H1 (cell line): ENCODE measurements around the gene GPR171. TPM values are rescaled to one million over a fixed set of nuclear protein-coding genes. Genes with fewer than 3 reads are reported as not detected.

Experiments
- CTCF ChIA-PET: fragments of 300-600 bp; sonication (Branson Sonifier 250); formaldehyde crosslinking; loops from one replicate; lab custom pipeline; 2021; ENCODE audit not compliant: partially characterized antibody; lab: Charles Lee
- POLR2A ChIA-PET: fragments of 300-600 bp; sonication (Branson Sonifier 250); formaldehyde crosslinking; loops from one replicate; lab custom pipeline; 2021; ENCODE audit warnings: inconsistent platforms; ENCODE audit not compliant: partially characterized antibody; lab: Charles Lee
- DNase-seq, 2 experiments: peaks; one replicate each; pipeline versions ENCODE4 v3.0.0 to v3.0.0-alpha.2; 2010 to 2022; ENCODE audit warnings: low spot score in 2 of 2, low read depth in 1 of 2, mixed read lengths in 1 of 2
- FAIRE-seq: peaks from 2 replicates; lab custom pipeline; 2011; peaks lifted over from hg19 to GRCh38; lab: Jason Lieb, UNC
- H2AFZ ChIP-seq: 2 replicates; pipeline ENCODE4 v1.8.1; 2012; ENCODE audit warnings: low read length, inconsistent platforms
- H2AK5ac ChIP-seq: 2 replicates; pipeline ENCODE4 v1.6.1; 2013; ENCODE audit warnings: low read depth, low read length
- H2BK120ac ChIP-seq: replicated peaks from 2 replicates; pipeline ENCODE3; 2013; ENCODE audit warnings: low read depth, low read length, inconsistent platforms
- H2BK12ac ChIP-seq: 2 replicates; pipeline ENCODE4 v1.6.1; 2013; ENCODE audit warnings: low read depth, low read length
- H2BK15ac ChIP-seq: 2 replicates; pipeline ENCODE4 v1.6.1; 2013; ENCODE audit warnings: low read length
- H2BK20ac ChIP-seq: 2 replicates; pipeline ENCODE4 v1.6.1; 2013; ENCODE audit warnings: low read length
- H2BK5ac ChIP-seq: 2 replicates; pipeline ENCODE4 v1.6.1; 2013; ENCODE audit warnings: low read depth, low read length
- H3K14ac ChIP-seq: 2 replicates; pipeline ENCODE4 v1.6.1; 2013; ENCODE audit warnings: inconsistent platforms; ENCODE audit not compliant: insufficient read length
- H3K18ac ChIP-seq: 2 replicates; pipeline ENCODE4 v1.6.1; 2013; ENCODE audit warnings: low read length; ENCODE audit errors: extremely low read depth
- H3K23ac ChIP-seq: 2 replicates; pipeline ENCODE4 v1.6.1; 2013; ENCODE audit warnings: inconsistent platforms; ENCODE audit not compliant: insufficient read length
- H3K23me2 ChIP-seq: 2 replicates; pipeline ENCODE4 v1.6.1; 2013; ENCODE audit warnings: low read depth, low read length
- H3K27ac ChIP-seq: 2 replicates; pipeline ENCODE4 v1.6.1; 2011; ENCODE audit warnings: low read depth, low read length, inconsistent platforms
- H3K27me3 ChIP-seq, 4 experiments: replicated peaks in 1 of 4; 1 replicate in 1 of 4; 2 replicates in 3 of 4; pipeline versions ENCODE4 v1.6.1 to v1.8.1; 2011 to 2013; ENCODE audit warnings: low read length in 3 of 4, mild to moderate bottlenecking in 3 of 4, inconsistent platforms in 2 of 4, mixed read lengths in 2 of 4, moderate library complexity in 1 of 4; ENCODE audit not compliant: control insufficient read depth in 3 of 4, insufficient read depth in 3 of 4; ENCODE audit errors: extremely low read depth in 1 of 4
- H3K36me3 ChIP-seq, 4 experiments: 2 replicates each; pipeline versions ENCODE4 v1.6.1 to v1.8.1; 2011 to 2013; ENCODE audit warnings: mild to moderate bottlenecking in 4 of 4, low read length in 3 of 4, moderate library complexity in 2 of 4, control low read depth in 1 of 4, inconsistent platforms in 1 of 4; ENCODE audit not compliant: insufficient read depth in 4 of 4, control insufficient read depth in 2 of 4
- H3K4ac ChIP-seq: replicated peaks from 2 replicates; pipeline ENCODE3; 2013; ENCODE audit warnings: low read length, low read depth, mixed read lengths, inconsistent platforms; ENCODE audit not compliant: insufficient read length
- H3K4me1 ChIP-seq, 4 experiments: replicated peaks in 1 of 4; 1 replicate in 1 of 4; 2 replicates in 3 of 4; pipeline versions ENCODE4 v1.6.1 to v1.8.1; 2011 to 2013; ENCODE audit warnings: low read length in 3 of 4, inconsistent platforms in 2 of 4, mixed read lengths in 1 of 4; ENCODE audit not compliant: insufficient read depth in 4 of 4, control insufficient read depth in 3 of 4
- H3K4me2 ChIP-seq, 2 experiments: 2 replicates each; pipeline versions ENCODE4 v1.6.1 to v1.8.1; 2011 to 2013; ENCODE audit warnings: low read depth in 2 of 2, low read length in 2 of 2, control low read depth in 1 of 2, inconsistent platforms in 1 of 2, mild to moderate bottlenecking in 1 of 2; ENCODE audit not compliant: insufficient read depth in 1 of 2
- H3K4me3 ChIP-seq, 4 experiments: fragments of 200-600, 300-600 bp in 1 of 4; sonication (generic), shearing (Covaris generic), sonication (Bioruptor Twin) in 1 of 4; 2 replicates each; pipeline versions ENCODE4 v1.5.1 to v1.8.1; 2011 to 2016; ENCODE audit warnings: low read length in 4 of 4, low read depth in 3 of 4, control low read depth in 2 of 4, inconsistent platforms in 2 of 4, mild to moderate bottlenecking in 2 of 4, mixed read lengths in 1 of 4, moderate library complexity in 1 of 4; ENCODE audit not compliant: insufficient read depth in 2 of 4; ENCODE audit errors: extremely low read depth in 1 of 4
- H3K56ac ChIP-seq: replicated peaks from 2 replicates; pipeline ENCODE3; 2013; ENCODE audit warnings: low read depth, mild to moderate bottlenecking, mixed read lengths, low read length, inconsistent platforms; ENCODE audit not compliant: insufficient read length
- H3K79me1 ChIP-seq: 2 replicates; pipeline ENCODE4 v1.6.1; 2013; ENCODE audit warnings: low read depth, low read length, control low read depth
- H3K79me2 ChIP-seq, 2 experiments: 2 replicates each; pipeline versions ENCODE4 v1.6.1 to v1.8.1; 2012 to 2013; ENCODE audit warnings: low read length in 2 of 2, mild to moderate bottlenecking in 2 of 2, inconsistent platforms in 1 of 2; ENCODE audit not compliant: insufficient read depth in 2 of 2, control insufficient read depth in 1 of 2
- H3K9ac ChIP-seq, 4 experiments: replicated peaks in 1 of 4; 1 replicate in 1 of 4; 2 replicates in 3 of 4; pipeline versions ENCODE4 v1.6.1 to v1.8.1; 2011 to 2013; ENCODE audit warnings: low read depth in 3 of 4, low read length in 3 of 4, control low read depth in 2 of 4, mild to moderate bottlenecking in 2 of 4, moderate library complexity in 2 of 4, inconsistent platforms in 1 of 4; ENCODE audit errors: extremely low read depth in 1 of 4
- H3K9me3 ChIP-seq, 2 experiments: 2 replicates each; pipeline versions ENCODE4 v1.6.1 to v1.8.1; 2012 to 2013; ENCODE audit warnings: mild to moderate bottlenecking in 2 of 2, moderate library complexity in 2 of 2, control low read depth in 1 of 2, inconsistent platforms in 1 of 2, low read depth in 1 of 2, low read length in 1 of 2, mixed read lengths in 1 of 2; ENCODE audit not compliant: insufficient read depth in 2 of 2
- H4K20me1 ChIP-seq, 2 experiments: replicated peaks in 1 of 2; 2 replicates each; pipeline versions ENCODE3 to v1.8.1; 2011 to 2013; ENCODE audit warnings: inconsistent platforms in 2 of 2, low read length in 2 of 2, mild to moderate bottlenecking in 1 of 2; ENCODE audit not compliant: insufficient read depth in 2 of 2, control insufficient read depth in 1 of 2
- H4K5ac ChIP-seq: 2 replicates; pipeline ENCODE4 v1.6.1; 2013; ENCODE audit warnings: low read length, low read depth, mixed read lengths, inconsistent platforms; ENCODE audit not compliant: insufficient read length
- H4K8ac ChIP-seq: 2 replicates; pipeline ENCODE4 v1.8.0; 2013; ENCODE audit warnings: mild to moderate bottlenecking, moderate library complexity, low read length, inconsistent platforms; ENCODE audit not compliant: insufficient read depth; ENCODE audit errors: extremely low read depth
- H4K91ac ChIP-seq: replicated peaks from 2 replicates; pipeline ENCODE3; 2013; ENCODE audit warnings: low read length, mixed read lengths, inconsistent platforms; ENCODE audit not compliant: insufficient read length
- JUN ChIP-seq: IDR thresholded peaks from 2 replicates; pipeline ENCODE4 v1.6.1; 2011; ENCODE audit warnings: low read depth, mild to moderate bottlenecking, improper control_type of control experiment, low read length
- SIRT6 ChIP-seq: IDR thresholded peaks from one replicate; pipeline ENCODE4 v1.7.1; 2012; ENCODE audit warnings: low read length, inconsistent platforms
- TAF7 ChIP-seq: optimal IDR thresholded peaks from 2 replicates; pipeline ENCODE3; 2011; ENCODE audit warnings: low read depth, mild to moderate bottlenecking, inconsistent platforms, low read length, moderate library complexity, borderline replicate concordance
- ZNF274 ChIP-seq: IDR thresholded peaks from 2 replicates; pipeline ENCODE4 v1.7.0; 2012; ENCODE audit warnings: low read length, borderline replicate concordance; ENCODE audit errors: extremely low read depth
- WGBS, 2 experiments: shearing (Covaris generic) in 1 of 2; methylation state at CpG; one replicate each; pipeline versions ENCODE4 v1.1.6 to v1.1.7; 2013 to 2015; ENCODE audit warnings: low lambda C conversion rate in 2 of 2, mixed read lengths in 2 of 2, inconsistent platforms in 1 of 2, low coverage in 1 of 2, missing lambda C conversion rate in 1 of 2; ENCODE audit not compliant: insufficient replicate concordance in 2 of 2, insufficient coverage in 1 of 2, insufficient read length in 1 of 2; ENCODE audit errors: extremely low coverage in 1 of 2, missing lambda C conversion rate in 1 of 2; 5-methylcytosine and 5-hydroxymethylcytosine counted together
- polyA plus RNA-seq, 7 experiments: library from polyadenylated mRNA; depleted of rRNA in 3 of 7; stranded (reverse) in 5 of 7; unstranded in 2 of 7; fragments of >200 nt in 5 of 7; fragments of 200-250 nt in 2 of 7; gene quantifications; 1 replicate in 5 of 7; 2 replicates in 1 of 7; 4 replicates in 1 of 7; pipeline versions ENCODE4 v1.2.1 to v1.2.3, GENCODE V29; 2011 to 2013; ENCODE audit warnings: missing spikeins in 2 of 7, mixed read lengths in 2 of 7
- total RNA-seq: library from RNA; stranded (reverse); fragmentation: NEBNext Ultra II Directional; extraction: Animal tissue kit (Norgen Biotek cat#: 25700); gene quantifications from 2 replicates; pipeline ENCODE4 v1.2.1, GENCODE V29; 2021

The GPR171 gene
- total and polyA plus RNA-seq, 2 of the 8 experiments (the other 6 are each of a cell fraction or from before 2014, with no cell fraction given): not detected

DNA sequence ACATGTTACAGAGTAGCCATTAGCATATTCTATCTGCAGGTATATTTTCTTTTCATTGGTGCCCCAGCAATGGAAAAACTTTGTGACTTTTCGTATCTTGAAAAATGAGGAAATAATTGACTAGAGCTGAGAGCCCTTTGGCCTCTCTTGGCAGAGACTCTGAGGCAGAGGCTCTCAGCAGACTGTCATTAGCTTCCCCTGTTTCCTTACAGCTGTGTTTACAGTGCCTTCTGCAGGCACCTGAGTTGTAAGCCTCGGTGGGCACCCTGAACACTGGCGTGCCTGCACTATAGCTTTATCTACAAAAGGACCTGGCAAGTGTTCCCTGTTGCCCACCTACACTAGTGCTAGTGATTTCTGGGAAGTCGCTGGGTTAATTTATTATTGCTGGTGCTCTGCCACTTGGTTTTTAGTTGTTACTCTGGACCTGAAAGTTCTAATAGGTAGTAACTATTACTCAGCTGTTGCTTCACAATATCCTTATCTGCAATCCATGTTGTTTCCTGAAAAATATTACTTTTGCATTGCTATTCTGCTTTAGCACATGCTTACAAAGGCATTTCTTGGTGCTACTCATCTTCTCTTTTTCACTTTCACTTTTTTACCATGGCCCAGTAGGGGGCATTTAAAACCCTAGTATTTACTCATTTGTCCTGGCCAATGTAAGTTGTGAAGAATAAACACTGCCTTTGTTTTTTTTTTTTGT lies 7.8 kb upstream of the GPR171 start:
- Histone ChIP-seq H4K8ac (no peak overlapping the region), H4K91ac (no peak overlapping the region), H3K4me1 (peaks cover 0 to 7% (median 2%) of the 10 kb centered on the region in 4 experiments; a peak in 4 of 7 replicates), H3K9me3 (no peaks in the 10 kb centered on the region), H3K23me2 (no peaks in the 10 kb centered on the region), H3K4me2 (no peak overlapping the region), H2BK15ac (no peak overlapping the region), H2AFZ (no peak overlapping the region), H3K4me3 (no peak overlapping the region), H3K27me3 (no peaks in the 10 kb centered on the region), H4K20me1 (no peaks in the 10 kb centered on the region), H2AK5ac (no peak overlapping the region), H3K79me1 (no peaks in the 10 kb centered on the region; the same call in 1 of the 2 replicates), H2BK20ac (no peak overlapping the region), H3K4ac (no peak overlapping the region), H2BK12ac (no peak overlapping the region; the same call in 1 of the 2 replicates), H3K79me2 (no peaks in the 10 kb centered on the region), H4K5ac (no peak overlapping the region), H3K27ac (no peak overlapping the region), H3K18ac (no peak overlapping the region), H3K23ac (no peak overlapping the region), H3K56ac (no peak overlapping the region), H2BK5ac (no peak overlapping the region), H3K9ac (no peak overlapping the region), H3K14ac (no peak overlapping the region), H3K36me3 (no peaks in the 10 kb centered on the region), H2BK120ac (no peak overlapping the region)
- ChIA-PET CTCF (interaction anchor here (0.7 to 1.6 kb wide), 6 partner anchors 17 to 48 kb away, joined by 3 to 5 read pairs (median 4); no protein-coding TSS in a partner anchor), POLR2A (no interaction called here)
- FAIRE-seq (no peak), DNase-seq (no peak)
- 82% methylated on average over 4 of the region's 4 CpGs; no CpG with 5 or more reads in 1 of the 2 experiments for WGBS, 2 experiments
- TF ChIP-seq ZNF274: no peak
- no peak for TF ChIP-seq JUN
- no peak for TF ChIP-seq SIRT6
- TF ChIP-seq TAF7: no peak
